K562 (cell line): ENCODE results near the gene PMVK. TPM values are rescaled to one million over a fixed set of nuclear protein-coding genes. Genes with fewer than 3 reads are reported as not detected.
A peak's percentile ranks its signal among the peaks of the same experiment; 100 is the strongest.

Source experiments
- BHLHE40 ChIP-seq: IDR thresholded peaks from 2 replicates; pipeline ENCODE4 v1.6.1; 2011; ENCODE audit warnings: low read length, improper control_type of control experiment
- ETV5 ChIP-seq: sonication (generic); formaldehyde crosslinking; IDR thresholded peaks from 2 replicates; pipeline ENCODE4 v1.4.0; 2020; ENCODE audit warnings: low read depth, mild to moderate bottlenecking, missing genetic modification reagents
- FOXK2 ChIP-seq, 2 experiments: fragments of 450-650 bp; IDR thresholded peaks in 1 of 2; conservative IDR thresholded peaks in 1 of 2; 2 replicates each; pipeline ENCODE4 v1.6.1; 2016; ENCODE audit warnings: low read depth in 2 of 2, mild to moderate bottlenecking in 1 of 2
- FUS ChIP-seq: fragments of 200-400 bp; formaldehyde crosslinking; optimal IDR thresholded peaks from 2 replicates; pipeline ENCODE3; 2017; ENCODE audit warnings: low read depth, low read length
- MTF1 ChIP-seq: fragments of 250-450 bp; sonication (Bioruptor Pico); IDR thresholded peaks from 2 replicates; pipeline ENCODE4 v1.9.0; 2021; ENCODE audit warnings: moderate library complexity, mild to moderate bottlenecking, inconsistent platforms, borderline replicate concordance
- NFXL1 ChIP-seq: fragments of 450-650 bp; formaldehyde crosslinking; IDR thresholded peaks from 2 replicates; pipeline ENCODE4 v1.4.0; 2021; ENCODE audit warnings: mild to moderate bottlenecking
- PCBP2 ChIP-seq: fragments of 200-400 bp; formaldehyde crosslinking; IDR thresholded peaks from 2 replicates; pipeline ENCODE4 v1.6.1; 2018; ENCODE audit warnings: low read length, low read depth, mild to moderate bottlenecking, moderate library complexity; ENCODE audit not compliant: poor library complexity, severe bottlenecking
- SAFB ChIP-seq: fragments of 200-400 bp; formaldehyde crosslinking; IDR thresholded peaks from 2 replicates; pipeline ENCODE4 v1.6.1; 2017; ENCODE audit warnings: low read depth, low read length, borderline replicate concordance
- ZNF316 ChIP-seq: fragments of 450-650 bp; IDR thresholded peaks from 2 replicates; pipeline ENCODE4 v1.6.1; 2016
- ZNF347 ChIP-seq: fragments of 450-650 bp; formaldehyde crosslinking; IDR thresholded peaks from 2 replicates; pipeline ENCODE4 v1.4.0; 2020; ENCODE audit warnings: low read depth, mild to moderate bottlenecking, moderate library complexity
- ZNF586 ChIP-seq: fragments of 450-650 bp; formaldehyde crosslinking; conservative IDR thresholded peaks from 2 replicates; pipeline ENCODE4 v1.4.0; 2020; ENCODE audit warnings: mild to moderate bottlenecking, moderate library complexity
- ZNF785 ChIP-seq: fragments of 250-450 bp; sonication (Bioruptor Pico); IDR thresholded peaks from 2 replicates; pipeline ENCODE4 v1.4.0; 2020; ENCODE audit warnings: mild to moderate bottlenecking
- polyA plus RNA-seq, 8 experiments: library from polyadenylated mRNA; depleted of rRNA in 4 of 8; stranded (reverse) in 5 of 8; unstranded in 3 of 8; fragments of >200 nt; fragmentation: Nextera tagmentation in 2 of 8; fragmentation: Illumina TruSeq in 1 of 8; extraction: Ambion mirVana in 2 of 8; extraction: Trizol in 1 of 8; gene quantifications; 2 replicates each; pipeline versions ENCODE4 v1.2.1 to v1.2.3, GENCODE V29; 2011 to 2014; ENCODE audit warnings: inconsistent platforms in 1 of 8, missing spikeins in 1 of 8
- total RNA-seq, 7 experiments: library from RNA; depleted of rRNA in 6 of 7; stranded (reverse); fragments of >200 nt in 6 of 7; fragmentation: Illumina TruSeq in 2 of 7; extraction: Trizol in 2 of 7; gene quantifications; 2 replicates each; pipeline versions ENCODE4 v1.2.1 to v1.2.3, GENCODE V29; 2011 to 2021; ENCODE audit warnings: low replicate concordance in 1 of 7
- TF ChIP-seq, protein P1 (sequence below): sonication (generic); formaldehyde crosslinking; IDR thresholded peaks from 2 replicates; pipeline ENCODE4 v1.8.0; 2022; ENCODE audit warnings: missing genetic modification reagents, mild to moderate bottlenecking, borderline replicate concordance
- TF ChIP-seq, protein P2 (sequence below): fragments of 250-450 bp; sonication (Bioruptor Pico); IDR thresholded peaks from 2 replicates; pipeline ENCODE4 v1.5.0; 2020; ENCODE audit warnings: mild to moderate bottlenecking, borderline replicate concordance
- TF ChIP-seq, protein P3 (sequence below): IDR thresholded peaks from 3 replicates; pipeline ENCODE4 v1.6.1; 2011; ENCODE audit warnings: borderline replicate concordance, mild to moderate bottlenecking, moderate library complexity; ENCODE audit not compliant: insufficient read length; ENCODE audit errors: extremely low read depth
- TF ChIP-seq, protein P4 (sequence below): fragments of 250-450 bp; sonication (Bioruptor Pico); IDR thresholded peaks from 2 replicates; pipeline ENCODE4 v1.4.0; 2020; ENCODE audit warnings: borderline replicate concordance

Gene PMVK
- total and polyA plus RNA-seq, 9 of the 15 experiments (the other 6 are each of a cell fraction or from before 2014, with no cell fraction given) = 1.1 to 15.3 (median 6.3) TPM

DNA sequence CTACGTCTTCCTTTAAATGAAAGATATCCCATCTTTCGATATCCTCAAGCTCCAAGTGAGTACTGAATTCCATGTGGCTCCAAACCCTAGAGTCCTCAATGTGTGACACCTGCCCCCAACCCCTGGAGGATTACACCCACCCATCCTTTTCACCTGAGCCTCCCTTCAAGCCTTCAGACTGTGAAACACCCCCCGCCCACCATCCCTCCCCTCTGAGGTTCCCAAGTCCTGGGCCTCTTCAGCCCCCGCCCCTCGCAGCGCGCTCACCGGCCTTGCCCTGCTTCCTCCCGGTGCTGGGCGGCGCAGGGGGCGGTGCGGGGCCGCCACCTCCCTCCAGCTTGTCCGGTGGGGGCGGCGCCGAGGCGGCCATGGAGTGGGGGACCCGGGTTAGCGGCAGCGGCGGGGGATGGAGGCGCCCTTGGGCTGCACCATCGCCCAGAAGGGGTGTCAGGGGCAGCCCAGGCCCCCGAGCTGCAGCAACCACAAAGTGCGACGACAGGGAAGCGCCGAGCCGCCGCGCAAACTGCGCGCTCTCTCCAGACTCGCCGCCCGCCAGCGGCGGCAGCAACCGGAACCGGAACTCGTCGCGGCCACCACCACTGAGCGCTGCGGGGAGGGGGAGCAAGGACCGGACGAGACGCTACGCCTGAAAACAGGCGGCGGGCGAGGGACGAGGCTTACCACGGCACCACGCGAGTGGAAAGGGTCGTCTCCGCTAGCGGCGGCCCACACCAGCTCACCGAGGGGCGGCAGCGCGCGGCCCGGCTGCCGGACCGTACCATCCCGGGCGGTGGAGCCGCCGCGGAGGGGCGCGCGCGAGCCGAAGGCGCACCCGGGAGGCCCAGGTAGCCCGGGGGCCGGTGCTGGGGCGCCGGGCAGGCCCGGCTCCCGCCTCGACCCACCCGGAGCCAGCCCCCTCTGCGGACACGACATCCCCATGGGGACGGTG lies 25.0 kb upstream of the PMVK start, which contains the start of gene PYGO2 (continued):
- peak in 1 of 2 experiments; percentile 98; a peak in 2 of 4 replicates for TF ChIP-seq FOXK2 (conservative IDR thresholded peaks at IDR 0.05 in 1 of 2, IDR thresholded peaks at IDR 0.05 in 1 of 2; ENCODE audit: low read depth in 2 of 2)
- peak; percentile 79 for TF ChIP-seq FUS
- no peak for TF ChIP-seq ZNF785 (CRISPR knock-in tag)
- TF ChIP-seq ZNF586 = no peak
- TF ChIP-seq ETV5 (CRISPR knock-in tag) = peak; percentile 90
- TF ChIP-seq BHLHE40 = peak; percentile 76
- TF ChIP-seq NFXL1 (CRISPR knock-in tag) = no peak
- TF ChIP-seq, protein P1, sequence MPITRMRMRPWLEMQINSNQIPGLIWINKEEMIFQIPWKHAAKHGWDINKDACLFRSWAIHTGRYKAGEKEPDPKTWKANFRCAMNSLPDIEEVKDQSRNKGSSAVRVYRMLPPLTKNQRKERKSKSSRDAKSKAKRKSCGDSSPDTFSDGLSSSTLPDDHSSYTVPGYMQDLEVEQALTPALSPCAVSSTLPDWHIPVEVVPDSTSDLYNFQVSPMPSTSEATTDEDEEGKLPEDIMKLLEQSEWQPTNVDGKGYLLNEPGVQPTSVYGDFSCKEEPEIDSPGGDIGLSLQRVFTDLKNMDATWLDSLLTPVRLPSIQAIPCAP (CRISPR knock-in tag) = no peak
- no peak for TF ChIP-seq PCBP2
- TF ChIP-seq MTF1 (CRISPR knock-in tag) = no peak
- TF ChIP-seq ZNF316 = no peak
- TF ChIP-seq, protein P2, sequence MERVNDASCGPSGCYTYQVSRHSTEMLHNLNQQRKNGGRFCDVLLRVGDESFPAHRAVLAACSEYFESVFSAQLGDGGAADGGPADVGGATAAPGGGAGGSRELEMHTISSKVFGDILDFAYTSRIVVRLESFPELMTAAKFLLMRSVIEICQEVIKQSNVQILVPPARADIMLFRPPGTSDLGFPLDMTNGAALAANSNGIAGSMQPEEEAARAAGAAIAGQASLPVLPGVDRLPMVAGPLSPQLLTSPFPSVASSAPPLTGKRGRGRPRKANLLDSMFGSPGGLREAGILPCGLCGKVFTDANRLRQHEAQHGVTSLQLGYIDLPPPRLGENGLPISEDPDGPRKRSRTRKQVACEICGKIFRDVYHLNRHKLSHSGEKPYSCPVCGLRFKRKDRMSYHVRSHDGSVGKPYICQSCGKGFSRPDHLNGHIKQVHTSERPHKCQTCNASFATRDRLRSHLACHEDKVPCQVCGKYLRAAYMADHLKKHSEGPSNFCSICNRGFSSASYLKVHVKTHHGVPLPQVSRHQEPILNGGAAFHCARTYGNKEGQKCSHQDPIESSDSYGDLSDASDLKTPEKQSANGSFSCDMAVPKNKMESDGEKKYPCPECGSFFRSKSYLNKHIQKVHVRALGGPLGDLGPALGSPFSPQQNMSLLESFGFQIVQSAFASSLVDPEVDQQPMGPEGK (CRISPR knock-in tag) = no peak
- no peak for TF ChIP-seq ZNF347 (CRISPR knock-in tag)
- TF ChIP-seq SAFB = no peak
- TF ChIP-seq, protein P3, sequence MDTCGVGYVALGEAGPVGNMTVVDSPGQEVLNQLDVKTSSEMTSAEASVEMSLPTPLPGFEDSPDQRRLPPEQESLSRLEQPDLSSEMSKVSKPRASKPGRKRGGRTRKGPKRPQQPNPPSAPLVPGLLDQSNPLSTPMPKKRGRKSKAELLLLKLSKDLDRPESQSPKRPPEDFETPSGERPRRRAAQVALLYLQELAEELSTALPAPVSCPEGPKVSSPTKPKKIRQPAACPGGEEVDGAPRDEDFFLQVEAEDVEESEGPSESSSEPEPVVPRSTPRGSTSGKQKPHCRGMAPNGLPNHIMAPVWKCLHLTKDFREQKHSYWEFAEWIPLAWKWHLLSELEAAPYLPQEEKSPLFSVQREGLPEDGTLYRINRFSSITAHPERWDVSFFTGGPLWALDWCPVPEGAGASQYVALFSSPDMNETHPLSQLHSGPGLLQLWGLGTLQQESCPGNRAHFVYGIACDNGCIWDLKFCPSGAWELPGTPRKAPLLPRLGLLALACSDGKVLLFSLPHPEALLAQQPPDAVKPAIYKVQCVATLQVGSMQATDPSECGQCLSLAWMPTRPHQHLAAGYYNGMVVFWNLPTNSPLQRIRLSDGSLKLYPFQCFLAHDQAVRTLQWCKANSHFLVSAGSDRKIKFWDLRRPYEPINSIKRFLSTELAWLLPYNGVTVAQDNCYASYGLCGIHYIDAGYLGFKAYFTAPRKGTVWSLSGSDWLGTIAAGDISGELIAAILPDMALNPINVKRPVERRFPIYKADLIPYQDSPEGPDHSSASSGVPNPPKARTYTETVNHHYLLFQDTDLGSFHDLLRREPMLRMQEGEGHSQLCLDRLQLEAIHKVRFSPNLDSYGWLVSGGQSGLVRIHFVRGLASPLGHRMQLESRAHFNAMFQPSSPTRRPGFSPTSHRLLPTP = no peak
- TF ChIP-seq, protein P4, sequence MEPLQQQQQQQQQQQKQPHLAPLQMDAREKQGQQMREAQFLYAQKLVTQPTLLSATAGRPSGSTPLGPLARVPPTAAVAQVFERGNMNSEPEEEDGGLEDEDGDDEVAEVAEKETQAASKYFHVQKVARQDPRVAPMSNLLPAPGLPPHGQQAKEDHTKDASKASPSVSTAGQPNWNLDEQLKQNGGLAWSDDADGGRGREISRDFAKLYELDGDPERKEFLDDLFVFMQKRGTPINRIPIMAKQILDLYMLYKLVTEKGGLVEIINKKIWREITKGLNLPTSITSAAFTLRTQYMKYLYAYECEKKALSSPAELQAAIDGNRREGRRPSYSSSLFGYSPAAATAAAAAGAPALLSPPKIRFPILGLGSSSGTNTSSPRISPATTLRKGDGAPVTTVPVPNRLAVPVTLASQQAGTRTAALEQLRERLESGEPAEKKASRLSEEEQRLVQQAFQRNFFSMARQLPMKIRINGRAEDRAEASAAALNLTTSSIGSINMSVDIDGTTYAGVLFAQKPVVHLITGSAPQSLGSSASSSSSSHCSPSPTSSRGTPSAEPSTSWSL (CRISPR knock-in tag) = no peak
